Thyroid gland (tissue), 4 donors: ENCODE measurements around the gene TXNDC11.

Source experiments
- POLR2A ChIP-seq, 2 donors: fragments of 450-650 bp; IDR thresholded peaks; one replicate each; pipeline ENCODE4 v1.6.1; 2017; ENCODE audit warnings: antibody characterized with exemption in 2 of 2, mild to moderate bottlenecking in 2 of 2, moderate library complexity in 1 of 2
- TF ChIP-seq, protein P1 (sequence below), 6 experiments: fragments of 200-600 bp in 3 of 6; fragments of 450-650 bp in 3 of 6; sonication (generic) in 3 of 6; IDR thresholded peaks; one replicate each; pipeline ENCODE4 v1.5.1; 2016 to 2019; ENCODE audit warnings: antibody characterized with exemption in 6 of 6, mild to moderate bottlenecking in 2 of 6, inconsistent platforms in 1 of 6, moderate library complexity in 1 of 6

DNA sequence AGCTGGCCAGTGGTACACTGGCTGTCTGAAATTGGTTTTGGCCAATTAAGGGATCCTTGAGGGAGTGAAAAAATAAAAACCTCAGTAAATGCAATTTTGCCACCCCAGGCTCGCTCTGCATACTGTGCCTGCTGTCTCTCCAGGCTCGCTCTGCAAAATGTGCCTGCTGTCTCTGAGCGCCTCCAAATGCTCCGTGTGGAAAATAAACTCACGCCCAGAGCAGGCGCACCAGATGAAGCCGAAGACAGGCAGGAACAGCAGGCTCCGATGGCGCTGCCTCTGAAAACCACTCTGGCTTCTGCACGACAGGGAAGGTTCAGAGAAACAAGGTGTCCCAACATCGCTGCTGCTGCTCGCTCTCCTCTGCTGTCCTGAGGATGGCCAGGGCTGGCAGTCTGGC is 45.3 kb downstream of the TXNDC11 start:
- TF ChIP-seq, protein P1, sequence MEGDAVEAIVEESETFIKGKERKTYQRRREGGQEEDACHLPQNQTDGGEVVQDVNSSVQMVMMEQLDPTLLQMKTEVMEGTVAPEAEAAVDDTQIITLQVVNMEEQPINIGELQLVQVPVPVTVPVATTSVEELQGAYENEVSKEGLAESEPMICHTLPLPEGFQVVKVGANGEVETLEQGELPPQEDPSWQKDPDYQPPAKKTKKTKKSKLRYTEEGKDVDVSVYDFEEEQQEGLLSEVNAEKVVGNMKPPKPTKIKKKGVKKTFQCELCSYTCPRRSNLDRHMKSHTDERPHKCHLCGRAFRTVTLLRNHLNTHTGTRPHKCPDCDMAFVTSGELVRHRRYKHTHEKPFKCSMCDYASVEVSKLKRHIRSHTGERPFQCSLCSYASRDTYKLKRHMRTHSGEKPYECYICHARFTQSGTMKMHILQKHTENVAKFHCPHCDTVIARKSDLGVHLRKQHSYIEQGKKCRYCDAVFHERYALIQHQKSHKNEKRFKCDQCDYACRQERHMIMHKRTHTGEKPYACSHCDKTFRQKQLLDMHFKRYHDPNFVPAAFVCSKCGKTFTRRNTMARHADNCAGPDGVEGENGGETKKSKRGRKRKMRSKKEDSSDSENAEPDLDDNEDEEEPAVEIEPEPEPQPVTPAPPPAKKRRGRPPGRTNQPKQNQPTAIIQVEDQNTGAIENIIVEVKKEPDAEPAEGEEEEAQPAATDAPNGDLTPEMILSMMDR (IDR thresholded peaks at IDR 0.05): no peak
- TF ChIP-seq POLR2A (IDR thresholded peaks at IDR 0.05): no peak
